B cell (primary cell): ENCODE results near the gene EMC10. TPM values are rescaled to one million over a fixed set of nuclear protein-coding genes. Genes with fewer than 3 reads are reported as not detected.

ENCODE experiments used
- ATAC-seq: fragments of 200-7000 bp; cut with Tn5 transposase; one replicate; pipeline ENCODE4 v1.10.0; 2021; ENCODE audit warnings: low read depth, mild to moderate bottlenecking, moderate number of reproducible peaks, moderate library complexity
- CTCF ChIA-PET: fragments of 350-600 bp; sonication (Branson Sonifier 250); formaldehyde crosslinking; loops from one replicate; lab custom pipeline; 2021; ENCODE audit warnings: antibody characterized with exemption, inconsistent platforms; lab: Charles Lee
- POLR2A ChIA-PET: fragments of 350-600 bp; sonication (Branson Sonifier 250); formaldehyde crosslinking; loops from one replicate; lab custom pipeline; 2021; ENCODE audit warnings: antibody characterized with exemption; lab: Charles Lee
- DNase-seq: peaks from one replicate; pipeline ENCODE4 v3.0.0; 2013
- H2AFZ ChIP-seq: 2 replicates; pipeline ENCODE4 v1.6.1; 2012; ENCODE audit warnings: mild to moderate bottlenecking, low read depth, low read length; ENCODE audit not compliant: insufficient read depth, poor library complexity, severe bottlenecking
- H3K27ac ChIP-seq, 2 donors: 1 replicate in 1 of 2; 2 replicates in 1 of 2; pipeline ENCODE4 v1.5.1; 2012 to 2013; ENCODE audit warnings: low read length in 2 of 2, mild to moderate bottlenecking in 2 of 2, moderate library complexity in 1 of 2
- H3K27me3 ChIP-seq, 4 experiments: fragments of 200-600 bp in 1 of 4; sonication (generic) in 1 of 4; replicated peaks in 1 of 4; 1 replicate in 2 of 4; 2 replicates in 2 of 4; pipeline versions ENCODE4 v1.6.1 to v1.7.0; 2013 to 2016; ENCODE audit warnings: low read length in 3 of 4, mild to moderate bottlenecking in 2 of 4, mixed read lengths in 1 of 4, moderate library complexity in 1 of 4; ENCODE audit not compliant: insufficient read depth in 4 of 4, control insufficient read depth in 3 of 4; ENCODE audit errors: control extremely low read depth in 1 of 4
- H3K36me3 ChIP-seq, 2 experiments: replicated peaks in 1 of 2; 1 replicate in 1 of 2; 2 replicates in 1 of 2; pipeline versions ENCODE4 v1.6.1 to v1.7.1; 2013; ENCODE audit warnings: low read length in 1 of 2; ENCODE audit not compliant: insufficient read depth in 2 of 2, control insufficient read depth in 1 of 2; ENCODE audit errors: control extremely low read depth in 1 of 2, extremely low read depth in 1 of 2
- H3K4me1 ChIP-seq, 2 donors: fragments of 200-600 bp in 1 of 2; sonication (generic) in 1 of 2; 1 replicate in 1 of 2; 2 replicates in 1 of 2; pipeline versions ENCODE4 v1.5.1 to v1.6.1; 2013 to 2017; ENCODE audit warnings: low read length in 2 of 2; ENCODE audit not compliant: control insufficient read depth in 2 of 2, insufficient read depth in 2 of 2
- H3K4me2 ChIP-seq: replicated peaks from 2 replicates; pipeline ENCODE3; 2012; ENCODE audit warnings: mild to moderate bottlenecking, low read depth, low read length; ENCODE audit not compliant: poor library complexity, severe bottlenecking
- H3K4me3 ChIP-seq, 5 experiments: fragments of 200-600 bp in 1 of 5; sonication (generic) in 1 of 5; 1 replicate in 3 of 5; 2 replicates in 2 of 5; pipeline versions ENCODE4 v1.5.1 to v1.7.0; 2011 to 2016; ENCODE audit warnings: low read length in 4 of 5, mild to moderate bottlenecking in 4 of 5, low read depth in 2 of 5, control low read depth in 1 of 5, moderate library complexity in 1 of 5; ENCODE audit not compliant: insufficient read depth in 1 of 5; ENCODE audit errors: control extremely low read depth in 1 of 5, extremely low read depth in 1 of 5
- H3K79me2 ChIP-seq: fragments of 200-600 bp; sonication (generic); one replicate; pipeline ENCODE4 v1.6.0; 2016; ENCODE audit warnings: low read length; ENCODE audit not compliant: control insufficient read depth, insufficient read depth
- H3K9ac ChIP-seq: fragments of 200-600 bp; sonication (generic); 2 replicates; pipeline ENCODE4 v1.6.1; 2017; ENCODE audit warnings: mild to moderate bottlenecking, low read length, moderate library complexity
- H3K9me3 ChIP-seq, 3 donors: one replicate each; pipeline versions ENCODE4 v1.6.1 to v1.7.1; 2013; ENCODE audit warnings: low read length in 2 of 3; ENCODE audit not compliant: control insufficient read depth in 2 of 3, insufficient read depth in 1 of 3; ENCODE audit errors: control extremely low read depth in 1 of 3
- H4K20me1 ChIP-seq: 2 replicates; pipeline ENCODE4 v1.6.0; 2012; ENCODE audit warnings: mild to moderate bottlenecking, low read length; ENCODE audit not compliant: insufficient read depth, control insufficient read depth, poor library complexity, severe bottlenecking
- H3K27ac Mint-ChIP-seq: one replicate; pipeline ENCODE4 v1.8.0; 2021; ENCODE audit warnings: mixed read lengths
- H3K27me3 Mint-ChIP-seq: one replicate; pipeline ENCODE4 v1.8.0; 2021; ENCODE audit warnings: mixed read lengths
- H3K4me1 Mint-ChIP-seq: one replicate; pipeline ENCODE4 v1.8.0; 2021; ENCODE audit warnings: mixed read lengths
- H3K4me3 Mint-ChIP-seq: one replicate; pipeline ENCODE4 v1.8.0; 2021; ENCODE audit warnings: mixed read lengths
- H3K9me3 Mint-ChIP-seq: one replicate; pipeline ENCODE4 v1.8.0; 2022; ENCODE audit warnings: mixed read lengths; ENCODE audit not compliant: insufficient read depth
- CTCF ChIP-seq: fragments of 200-600 bp; IDR thresholded peaks from one replicate; pipeline ENCODE4 v1.8.0; 2022; ENCODE audit warnings: antibody characterized with exemption, mild to moderate bottlenecking
- EZH2 ChIP-seq: IDR thresholded peaks from 2 replicates; pipeline ENCODE4 v1.6.1; 2012; ENCODE audit warnings: borderline replicate concordance, low read depth, mild to moderate bottlenecking, moderate library complexity, low read length; ENCODE audit not compliant: insufficient read depth, poor library complexity, severe bottlenecking
- WGBS: methylation state at CpG from one replicate; pipeline ENCODE4 v1.1.5; 2013; ENCODE audit warnings: missing lambda C conversion rate; ENCODE audit not compliant: insufficient coverage; 5-methylcytosine and 5-hydroxymethylcytosine counted together
- intact Hi-C: fragments of 100-400 bp; cut with micrococcal nuclease; formaldehyde crosslinking; loops from one replicate; pipeline ENCODE4 v1.10.0; 2022
- polyA plus RNA-seq: library from polyadenylated mRNA; depleted of rRNA; stranded (reverse); fragments of >200 nt; gene quantifications from 2 replicates; pipeline ENCODE4 v1.2.3, GENCODE V29; 2012
- total RNA-seq, 2 donors: library from RNA; stranded (reverse); fragments of 120-200 nt in 1 of 2; gene quantifications; 1 replicate in 1 of 2; 2 replicates in 1 of 2; pipeline versions ENCODE4 v1.2.3 to v1.2.4, GENCODE V29; 2013 to 2022

The EMC10 gene
- total and polyA plus RNA-seq, 2 donors (not counting 1 experiment from before 2014, with no cell fraction given), result 51.1 to 88.1 TPM

DNA sequence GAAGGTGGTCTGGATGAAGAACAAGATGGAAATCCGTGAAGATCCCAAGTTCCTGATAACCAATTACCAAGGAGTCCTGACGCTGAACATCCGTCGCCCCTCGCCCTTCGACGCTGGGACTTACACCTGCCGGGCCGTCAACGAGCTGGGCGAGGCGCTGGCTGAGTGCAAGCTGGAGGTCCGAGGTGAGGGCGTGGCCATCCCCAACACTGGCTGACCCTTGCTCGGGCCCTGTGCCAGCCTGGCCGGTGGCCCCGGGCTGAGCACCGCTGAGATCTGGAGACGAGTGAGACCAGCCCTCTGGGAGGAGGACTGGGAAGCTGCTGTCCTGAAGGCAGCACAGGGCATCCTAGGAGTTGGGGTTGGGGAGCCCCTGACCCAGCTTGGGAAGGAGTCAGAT is 12.0 kb upstream of the EMC10 start:
- no peak for TF ChIP-seq EZH2
- no peak for TF ChIP-seq CTCF
- CTCF ChIA-PET, result interaction anchor here (0.7 to 1.2 kb wide), 2 partner anchors 52 to 107 kb away, joined by 3 to 5 read pairs; no protein-coding TSS in a partner anchor
- Histone ChIP-seq H3K4me2 (no peak overlapping the region), H4K20me1 (no peaks in the 10 kb centered on the region), H3K79me2 (no peaks in the 10 kb centered on the region), H3K9me3 (no peaks in the 10 kb centered on the region), H3K27ac (no peak overlapping the region), H2AFZ (no peak overlapping the region), H3K27me3 (no peaks in the 10 kb centered on the region), H3K4me3 (no peak overlapping the region), H3K4me1 (peaks cover 21 to 22% of the 10 kb centered on the region in 2 donors), H3K9ac (no peak overlapping the region), H3K36me3 (no peaks in the 10 kb centered on the region)
- intact Hi-C loops, result no loop called here
- ATAC-seq (no peak), DNase-seq (no peak)
- POLR2A ChIA-PET, result interaction anchor here (0.7 kb wide), 1 partner anchor 52 kb away, joined by 4 read pairs; no protein-coding TSS in a partner anchor
- H3K4me1 Mint-ChIP-seq, result peaks cover 17% of the 10 kb centered on the region
- H3K9me3 Mint-ChIP-seq, result no peaks in the 10 kb centered on the region
- H3K4me3 Mint-ChIP-seq, result no peak overlapping the region
- WGBS, result 95% methylated on average over 18 of the region's 19 CpGs
- H3K27ac Mint-ChIP-seq, result no peak overlapping the region
- peaks cover 3% of the 10 kb centered on the region for H3K27me3 Mint-ChIP-seq

GRCh38 chr19:50465000-50465399 is 11.3 kb upstream of the EMC10 start:
- Histone ChIP-seq H3K9me3 (no peaks in the 10 kb centered on the region), H3K4me2 (no peak overlapping the region), H3K79me2 (no peaks in the 10 kb centered on the region), H3K27ac (no peak overlapping the region), H3K9ac (no peak overlapping the region), H3K4me1 (peaks cover 15 to 16% of the 10 kb centered on the region in 2 donors), H3K27me3 (no peaks in the 10 kb centered on the region), H2AFZ (no peak overlapping the region), H3K4me3 (no peak overlapping the region), H3K36me3 (no peaks in the 10 kb centered on the region), H4K20me1 (no peaks in the 10 kb centered on the region)
- ChIA-PET POLR2A (no interaction called here), CTCF (interaction anchor here (1.3 kb wide), 1 partner anchor 53 kb away, joined by 3 read pairs; no protein-coding TSS in a partner anchor)
- intact Hi-C loops, result no loop called here
- peaks cover 13% of the 10 kb centered on the region for H3K4me1 Mint-ChIP-seq
- no peak overlapping the region for H3K27ac Mint-ChIP-seq
- no peaks in the 10 kb centered on the region for H3K9me3 Mint-ChIP-seq
- no peak for DNase-seq
- H3K4me3 Mint-ChIP-seq, result no peak overlapping the region
- ATAC-seq, result no peak
- 96% methylated on average over 12 of the region's 13 CpGs for WGBS
- peaks cover 3% of the 10 kb centered on the region for H3K27me3 Mint-ChIP-seq
- no peak for TF ChIP-seq EZH2
- no peak for TF ChIP-seq CTCF
